ENCODE data around the gene DNAJC2. TPM values are rescaled to one million over a fixed set of nuclear protein-coding genes. Genes with fewer than 3 reads are reported as not detected.
A peak's percentile ranks its signal among the peaks of the same experiment; 100 is the strongest.
"Not testable (repeated sequence)": the region's sequence is repeated elsewhere in the genome, so short reads cannot be mapped to it uniquely, and the experiment has no call there.

Gene DNAJC2
- polyA plus RNA-seq, 1 donor: 32.4 TPM

DNA sequence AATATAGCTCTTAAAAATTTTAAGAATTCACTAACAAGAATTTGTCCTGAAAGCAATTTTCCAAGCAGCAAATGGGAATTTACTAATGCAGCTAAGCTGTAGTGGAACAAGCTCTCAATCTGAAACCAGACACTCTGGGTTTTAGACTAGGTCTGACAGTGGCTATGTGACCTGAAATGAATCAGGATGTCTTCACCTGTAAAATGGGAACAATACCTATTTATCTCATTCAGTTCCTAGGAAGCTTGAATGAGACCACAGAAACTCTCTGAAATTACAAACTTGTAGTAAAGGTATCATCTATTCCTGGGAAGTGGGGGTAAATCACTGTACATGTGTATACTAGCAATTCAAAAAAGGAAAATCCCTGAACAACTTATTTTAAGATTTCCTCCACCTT, 1.2 kb downstream of the DNAJC2 start:
- no peak for DNase-seq

DNA sequence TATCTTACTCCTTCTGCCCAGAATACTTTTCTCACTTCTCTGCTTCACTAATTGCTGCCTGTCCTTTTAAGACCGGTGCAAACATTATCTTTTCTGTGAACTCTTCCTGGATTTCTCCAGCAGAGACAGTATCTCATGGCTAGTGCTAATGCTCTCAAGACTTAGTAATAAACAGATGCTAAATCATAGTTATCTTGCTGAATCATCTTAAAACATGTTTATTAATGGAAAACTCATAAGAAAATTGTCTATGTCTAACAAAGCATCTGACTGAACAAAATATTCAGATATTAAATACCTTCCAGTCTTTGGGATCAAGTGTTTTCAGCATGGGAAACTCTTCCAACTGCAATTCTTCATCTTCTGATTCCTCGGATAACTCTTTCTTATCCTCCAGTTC, 3.1 kb downstream of the DNAJC2 start:
- no peak for DNase-seq

DNA sequence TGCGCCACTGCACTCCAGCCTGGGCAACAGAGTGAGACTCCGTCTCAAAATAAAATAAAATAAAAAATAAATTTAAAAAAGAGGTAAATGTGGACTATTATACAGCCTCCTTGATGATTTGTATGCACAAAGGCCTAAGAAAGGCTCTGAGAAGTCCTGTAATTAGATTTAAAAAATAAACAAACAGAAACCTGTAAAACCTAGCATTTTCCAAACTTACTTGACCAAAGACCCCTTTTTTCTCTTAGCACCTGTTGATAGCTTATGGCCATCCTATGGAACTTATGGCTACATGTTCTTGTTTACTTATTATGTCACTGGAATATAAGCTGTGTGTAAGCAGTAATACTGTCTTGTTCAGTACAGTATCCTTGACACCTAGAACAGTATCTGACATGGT, 5.7 kb downstream of the DNAJC2 start:
- DNase-seq: no peak

DNA sequence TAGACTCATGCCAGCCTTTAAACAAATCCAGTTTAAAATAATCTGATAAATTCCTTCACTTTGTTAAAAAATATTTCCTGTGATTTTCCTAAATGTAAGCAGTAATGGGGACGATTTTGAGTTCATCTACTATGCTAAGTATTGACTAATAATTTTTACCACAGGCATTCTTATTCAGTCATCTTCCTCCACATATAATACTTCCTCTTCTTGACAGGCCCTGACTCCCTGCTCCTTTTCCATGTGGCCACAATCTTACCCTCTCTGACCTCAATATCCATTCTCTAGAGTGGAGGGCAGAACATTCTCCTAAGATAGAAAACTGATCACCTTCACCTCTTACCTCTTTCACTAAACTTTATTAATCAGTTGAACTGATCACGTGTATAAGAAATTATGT, 7.8 kb downstream of the DNAJC2 start:
- DNase-seq: no peak

DNA sequence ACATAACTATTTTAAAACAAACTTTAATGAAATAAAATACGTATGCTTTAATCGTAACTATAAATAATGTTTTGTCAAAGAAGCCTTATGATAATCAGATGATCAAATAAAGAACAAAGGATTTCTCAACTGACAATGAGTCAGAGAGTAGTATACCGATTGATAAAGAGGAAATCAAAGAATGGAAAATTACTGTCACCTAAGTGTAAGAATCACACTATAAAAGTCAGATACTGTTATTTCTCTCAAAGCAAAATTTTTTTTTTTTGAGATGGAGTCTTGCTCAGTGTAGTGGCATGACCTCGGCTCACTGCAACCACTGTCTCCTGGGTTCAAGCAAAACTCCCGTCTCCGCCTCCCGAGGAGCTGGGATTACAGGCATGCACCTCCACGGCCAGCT, 18.8 kb downstream of the DNAJC2 start:
- DNase-seq: no peak

DNA sequence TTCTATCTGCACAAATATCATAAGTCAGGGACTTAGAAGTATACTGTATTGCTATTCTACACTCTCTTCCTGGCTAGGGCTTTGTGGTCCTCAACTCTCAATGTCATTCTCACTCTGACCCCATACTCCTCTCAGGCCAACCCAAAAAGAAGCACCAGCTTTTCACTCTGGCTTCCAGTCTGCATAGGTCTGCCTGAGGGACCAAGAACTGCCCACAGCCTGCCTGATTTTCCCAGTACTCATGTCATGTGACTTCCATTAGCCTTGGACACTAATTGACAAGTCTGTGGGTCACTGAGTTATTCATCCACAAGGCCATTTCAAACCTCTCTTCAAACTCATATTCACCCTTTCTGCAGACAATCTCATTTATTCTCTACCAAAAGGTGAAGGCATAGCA, 27.6 kb downstream of the DNAJC2 start:
- DNase-seq: no peak

DNA sequence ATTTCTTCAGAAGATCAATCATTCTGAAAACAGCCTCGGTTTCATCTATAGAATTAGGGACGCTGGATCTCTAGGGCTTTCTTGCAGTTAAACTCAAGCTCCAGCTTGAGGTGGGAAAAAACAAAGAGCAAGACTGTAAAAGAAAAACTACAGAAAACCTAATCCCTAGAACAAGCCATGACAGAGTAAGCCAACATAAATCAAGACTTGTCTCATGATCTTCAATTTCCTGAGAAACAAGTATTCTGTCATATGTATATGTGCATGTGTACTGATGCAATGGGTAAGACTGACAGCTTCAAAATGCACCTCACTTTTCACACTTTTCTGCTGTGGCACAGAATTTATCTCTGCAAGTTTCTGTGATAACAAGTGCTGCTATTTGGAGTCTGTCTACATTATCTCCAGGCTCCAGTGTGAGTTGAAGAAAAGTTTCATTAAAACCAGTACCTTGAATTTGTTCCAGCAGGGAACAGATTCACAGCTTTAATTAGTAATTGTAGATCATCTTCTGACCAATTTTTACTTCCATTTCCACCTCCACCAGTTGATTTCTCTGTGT, 28.1 kb downstream of the DNAJC2 start:
- no peak for DNase-seq

DNA sequence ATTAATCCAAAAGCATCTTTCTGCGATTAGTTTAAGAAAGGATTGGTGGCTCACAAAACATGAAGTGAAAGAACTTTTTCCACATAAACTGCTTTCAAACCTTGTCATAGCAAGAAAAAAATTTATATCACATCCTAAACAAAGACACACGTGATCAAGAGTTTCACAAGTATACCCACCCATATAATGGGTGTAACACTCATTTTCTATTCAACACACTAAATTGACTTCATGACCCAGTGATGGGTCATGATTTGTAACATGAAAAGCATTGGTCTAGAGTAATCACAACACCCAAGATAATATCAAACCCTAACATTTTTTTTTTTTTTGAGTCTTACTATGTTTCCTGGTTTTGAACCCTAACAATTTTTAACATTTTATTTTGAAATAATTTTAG, 29.7 kb downstream of the DNAJC2 start:
- no peak for DNase-seq

DNA sequence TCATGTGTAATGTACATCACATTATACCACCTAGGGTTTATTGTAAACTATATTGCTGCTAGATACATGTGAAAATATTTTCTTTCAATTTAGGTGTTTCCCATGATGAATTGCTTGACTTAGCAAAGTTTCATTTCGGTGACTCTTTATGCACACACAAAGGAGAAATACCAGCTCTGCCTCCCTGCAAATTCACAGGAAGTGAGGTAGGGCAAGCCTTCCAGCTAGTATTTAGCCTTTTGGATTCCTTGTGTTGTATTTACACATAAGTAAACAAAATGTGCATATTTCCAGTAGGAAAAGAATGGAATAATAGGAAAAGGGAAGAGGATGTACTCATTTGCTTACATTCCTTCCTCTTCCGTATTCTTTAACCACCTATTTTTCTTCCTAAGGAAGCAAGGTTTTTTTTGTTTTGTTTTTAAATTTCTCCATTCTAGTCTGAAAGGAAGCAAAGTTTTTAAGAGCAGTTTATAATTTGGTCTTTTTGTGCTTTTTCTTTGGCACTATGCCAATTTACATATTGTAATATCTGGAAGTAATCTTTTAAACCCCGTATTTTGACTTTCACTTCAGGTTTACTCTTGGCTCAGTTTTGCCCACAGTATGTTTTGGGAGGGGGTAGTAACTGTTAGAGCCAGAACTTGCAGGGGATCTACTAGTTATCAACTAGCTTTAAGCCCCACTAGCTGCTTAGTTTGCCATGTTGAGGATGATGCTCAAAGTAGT, 36.9 kb downstream of the DNAJC2 start:
- no peak for DNase-seq

DNA sequence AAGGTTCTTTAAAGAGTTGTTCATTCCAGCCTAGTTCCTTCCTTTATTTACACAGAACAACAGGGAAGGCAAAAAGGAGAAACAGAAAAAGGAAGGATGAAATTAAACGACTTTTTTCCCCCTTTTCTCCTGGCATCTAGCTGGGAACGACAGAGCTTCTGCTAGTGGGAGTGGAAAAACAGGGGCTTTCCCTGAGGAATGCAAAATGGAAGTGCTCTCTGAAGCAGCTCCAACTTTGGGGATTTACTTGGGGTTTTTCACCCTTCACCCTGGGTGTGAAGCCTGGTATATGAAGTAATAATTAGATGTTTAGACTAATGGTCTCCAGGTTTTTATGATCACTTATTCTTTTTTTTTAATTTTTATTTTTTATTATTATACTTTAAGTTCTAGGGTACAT, 43.1 kb downstream of the DNAJC2 start:
- no peak for DNase-seq

DNA sequence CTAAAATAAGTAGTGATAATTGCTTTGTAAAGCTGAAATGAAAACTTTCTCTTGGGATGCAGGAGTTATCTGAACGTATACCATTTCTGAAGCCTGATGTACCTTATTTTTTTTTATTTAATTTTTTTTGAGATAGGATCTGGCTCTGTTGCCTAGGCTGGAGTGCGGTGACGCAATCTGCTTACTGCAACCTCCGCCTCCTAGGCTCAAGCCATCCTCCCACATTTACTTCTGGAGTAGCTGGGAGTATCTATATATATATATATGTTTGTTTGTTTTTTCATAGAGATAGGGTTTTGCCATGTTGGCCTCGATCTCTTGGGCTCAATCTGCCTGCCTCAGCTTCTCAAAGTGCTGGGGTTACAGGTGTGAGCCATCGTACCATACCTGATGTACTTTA, 44.9 kb downstream of the DNAJC2 start:
- DNase-seq: no peak

DNA sequence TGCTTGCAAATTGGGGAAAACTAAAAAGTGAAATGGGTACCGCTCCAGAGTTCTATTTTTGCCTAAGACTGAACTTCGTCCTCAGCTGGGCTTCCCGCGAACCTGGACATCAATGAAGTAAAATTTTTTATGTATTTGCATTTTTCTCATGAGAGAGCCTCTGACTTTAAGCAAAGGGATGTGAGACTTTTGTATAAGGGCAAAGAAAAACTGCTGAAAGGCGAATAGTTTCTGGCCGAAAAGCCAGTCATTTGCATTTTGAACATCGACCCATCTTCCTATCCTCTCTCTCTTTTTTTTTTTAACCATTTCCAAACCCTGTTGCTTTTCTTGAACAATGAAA, 46.8 kb downstream of the DNAJC2 start:
- no peak for DNase-seq

DNA sequence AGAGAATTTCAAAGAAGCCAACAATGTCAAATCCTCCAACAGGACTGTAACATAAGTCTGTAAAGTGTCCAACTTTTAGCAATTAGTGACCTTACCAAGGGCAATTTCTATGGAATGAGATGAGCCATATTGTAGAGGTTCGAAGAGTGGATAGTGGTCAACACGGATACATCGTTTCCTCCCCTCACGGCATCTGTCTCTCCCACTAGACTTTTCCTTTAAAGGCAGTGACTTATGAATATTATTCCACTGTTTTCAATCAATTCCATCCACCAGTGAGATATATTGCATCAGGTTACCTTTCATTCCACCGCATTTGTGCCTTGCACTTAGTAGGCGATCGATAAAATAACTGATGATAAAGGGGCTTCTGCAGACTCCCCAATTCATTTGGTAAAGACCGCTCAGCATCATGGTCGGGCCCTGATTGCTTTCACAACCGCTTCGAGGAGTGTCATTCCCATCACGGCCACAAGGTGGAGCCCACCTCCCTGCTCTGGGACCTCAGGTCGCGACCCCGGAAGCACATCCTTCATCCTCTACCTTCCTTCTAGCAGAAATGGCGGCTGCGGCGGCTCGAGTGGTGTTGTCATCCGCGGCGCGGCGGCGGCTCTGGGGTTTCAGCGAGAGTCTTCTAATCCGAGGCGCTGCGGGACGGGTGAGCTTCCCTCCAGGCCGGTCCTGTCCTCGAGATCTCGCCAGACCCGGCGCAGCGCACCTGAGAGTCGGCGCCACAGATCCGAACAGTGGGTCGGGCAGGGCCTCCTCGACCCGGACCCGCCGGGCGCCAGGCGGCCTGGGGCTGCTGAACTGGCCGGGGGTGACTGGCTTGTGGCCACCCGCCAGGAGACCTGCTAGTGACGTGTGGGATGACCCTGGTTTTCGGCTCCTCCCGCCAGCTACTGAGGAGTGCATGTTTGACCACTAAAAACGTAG, 47.4 kb downstream of the DNAJC2 start, which contains the start of gene PMPCB:
TSS of gene PMPCB (plus strand) at position 535 of the 936 bp plus-strand sequence. CDS start at position 560, 25 bp downstream.
- peak; percentile 93 for DNase-seq

DNA sequence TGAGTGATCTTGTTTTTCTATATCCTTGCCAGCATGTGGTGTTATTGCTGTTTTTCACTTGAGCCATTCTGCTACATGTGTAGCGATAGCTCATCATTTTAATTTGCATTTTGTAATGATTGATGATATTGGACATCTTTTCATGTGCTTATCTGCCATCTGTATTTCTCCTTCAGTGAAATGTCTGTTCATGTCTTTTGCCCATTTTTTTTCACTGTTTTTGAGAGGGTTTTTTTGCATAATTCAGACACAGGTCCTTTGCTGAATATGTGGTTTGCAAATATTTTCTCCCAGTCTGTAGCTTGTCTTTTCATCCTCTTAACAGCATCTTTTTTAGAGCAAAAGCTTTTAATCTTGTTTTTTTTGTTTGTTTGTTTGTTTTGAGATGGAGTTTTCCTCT, 51.0 kb downstream of the DNAJC2 start:
- no peak for DNase-seq

DNA sequence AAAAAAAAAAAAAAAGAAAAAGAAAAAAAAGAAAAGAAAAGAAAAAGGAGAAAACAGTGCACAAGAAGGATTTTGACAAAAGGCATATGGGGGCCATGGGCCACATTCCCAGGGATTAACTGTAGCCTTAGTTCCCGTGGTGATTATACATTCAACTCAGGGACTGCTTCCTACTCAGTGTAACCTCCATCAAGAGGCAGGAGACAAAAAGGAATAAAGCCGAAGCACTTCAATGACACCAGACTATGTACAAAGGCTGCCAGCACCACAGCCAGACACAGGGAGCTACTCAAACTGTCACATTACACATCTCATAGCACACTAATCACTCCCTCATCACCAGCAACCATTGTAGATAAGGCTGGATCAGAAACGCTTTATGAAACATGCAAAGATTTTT, 52.4 kb downstream of the DNAJC2 start:
- DNase-seq: no peak

DNA sequence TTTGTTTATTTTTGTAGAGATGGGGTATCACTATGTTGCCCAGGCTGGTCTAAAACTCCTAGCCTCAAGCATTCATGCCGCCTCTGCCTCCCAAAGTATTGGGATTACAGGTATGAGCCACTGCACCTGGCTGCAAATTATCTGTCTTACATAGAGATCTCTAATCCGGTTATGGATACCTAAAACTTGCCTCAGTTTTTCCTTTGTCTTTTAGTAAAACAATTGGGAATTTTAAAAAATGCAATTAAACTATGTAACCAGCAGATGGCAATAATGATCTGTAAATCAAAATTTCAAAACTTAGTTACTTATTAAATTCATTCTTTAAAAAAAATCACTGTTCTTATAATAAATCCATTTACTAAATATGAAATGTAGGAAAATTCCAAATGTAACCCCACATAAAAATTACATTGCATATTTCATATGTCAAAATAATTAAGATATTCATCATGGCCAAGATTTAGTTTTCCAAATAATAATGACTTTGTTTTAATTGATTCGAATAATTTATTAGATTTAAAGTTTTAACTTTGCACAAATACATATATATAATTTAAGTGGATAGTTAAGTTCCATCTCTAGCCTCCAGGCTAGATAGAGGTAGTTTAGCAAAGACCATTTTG, 61.7 kb downstream of the DNAJC2 start:
- not testable (repeated sequence) for DNase-seq

DNA sequence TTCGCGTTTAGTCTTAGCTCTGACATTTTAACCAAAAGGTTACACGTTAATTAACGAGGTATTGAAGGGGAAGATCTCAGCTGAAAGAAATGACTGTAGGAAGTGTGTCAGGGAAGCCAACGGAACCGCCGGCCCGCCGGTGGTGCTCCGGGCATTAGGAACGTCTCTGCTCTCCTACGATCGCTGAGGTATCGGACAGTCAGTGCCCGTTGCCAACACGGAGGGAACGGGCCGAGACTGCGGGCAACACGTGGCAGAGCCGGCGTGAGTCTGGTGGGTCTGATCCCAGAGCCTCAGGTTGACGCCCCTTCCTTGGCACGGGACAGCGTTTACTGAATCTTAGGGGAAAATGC, 63.8 kb downstream of the DNAJC2 start:
- DNase-seq: peak; percentile 21

DNA sequence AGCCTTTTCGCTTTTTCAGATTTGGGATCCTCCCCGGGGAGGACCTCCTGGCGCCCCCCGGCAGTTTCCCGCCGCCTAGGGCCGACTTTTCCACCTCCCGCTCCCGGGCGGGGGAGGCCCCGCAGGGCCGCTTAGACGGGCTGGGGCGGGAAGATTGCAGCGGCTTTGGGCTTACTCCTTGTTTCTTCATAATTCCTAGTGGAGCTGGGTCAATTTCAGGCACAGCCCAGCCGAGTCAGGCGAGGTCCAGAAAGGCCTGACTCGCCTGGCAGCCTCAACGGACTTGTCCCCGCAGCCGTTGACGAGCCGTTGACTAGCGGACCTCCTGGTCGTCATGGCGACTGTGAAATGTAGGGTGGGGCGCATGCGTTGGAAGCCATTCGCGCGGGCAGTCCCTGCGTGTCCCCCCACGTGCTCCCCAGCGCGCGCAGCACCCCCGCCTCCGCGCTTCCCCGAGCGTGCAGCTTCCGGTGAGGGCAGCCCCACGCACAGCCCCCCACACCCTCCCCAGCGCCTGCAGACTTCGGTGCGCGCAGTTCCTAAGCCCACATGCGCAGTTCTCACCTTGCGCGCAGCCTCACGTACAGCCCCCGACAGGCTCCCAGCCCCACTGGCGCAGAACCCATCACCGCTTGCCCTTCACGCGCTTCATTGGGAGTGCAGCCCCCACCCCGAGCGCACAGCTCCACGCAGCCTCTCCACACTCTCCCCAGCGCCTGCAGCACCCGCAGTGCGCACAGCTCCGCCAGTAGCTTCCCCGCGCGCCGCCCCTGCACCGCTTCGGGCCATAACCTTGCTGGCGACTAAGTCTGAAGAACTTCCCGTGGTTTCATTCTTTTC, 64.4 kb downstream of the DNAJC2 start:
- DNase-seq: peak; percentile 55

DNA sequence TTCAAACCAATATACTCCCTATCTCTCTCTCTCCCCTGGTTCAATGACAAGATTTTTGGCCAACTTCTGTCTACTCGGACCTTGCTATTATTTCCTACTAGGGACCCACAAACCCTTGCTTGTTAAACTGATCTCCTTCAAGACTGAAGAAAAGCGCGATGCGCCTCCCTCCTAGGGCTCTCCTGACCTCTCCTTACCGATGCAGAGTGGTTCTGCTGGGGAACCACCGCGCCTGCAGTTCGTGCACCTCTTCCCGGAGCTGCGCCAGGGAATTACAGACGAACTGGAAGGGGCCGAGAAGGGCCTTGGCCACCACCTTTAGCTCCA, 65.0 kb downstream of the DNAJC2 start:
- DNase-seq: not testable (repeated sequence)

DNA sequence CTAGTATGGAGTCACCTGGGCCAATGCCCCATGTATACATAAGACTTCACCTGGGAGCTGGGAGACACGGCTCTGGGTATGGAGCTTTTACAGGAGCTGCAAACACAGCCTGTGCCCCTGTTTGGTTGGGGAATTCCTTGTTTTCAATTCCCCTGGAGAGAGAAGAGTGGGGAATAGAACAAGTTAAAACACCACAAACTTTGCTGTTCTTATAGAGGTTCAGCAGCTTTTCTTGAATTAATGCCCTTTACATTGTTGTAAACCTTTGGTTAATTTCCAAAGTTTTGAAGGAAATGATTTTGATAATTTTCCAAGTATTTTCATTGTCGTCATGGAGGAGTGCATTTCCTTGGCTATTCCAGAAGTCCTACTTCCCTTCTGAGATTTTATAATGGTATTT, 66.4 kb downstream of the DNAJC2 start:
- DNase-seq: not testable (repeated sequence)

DNA sequence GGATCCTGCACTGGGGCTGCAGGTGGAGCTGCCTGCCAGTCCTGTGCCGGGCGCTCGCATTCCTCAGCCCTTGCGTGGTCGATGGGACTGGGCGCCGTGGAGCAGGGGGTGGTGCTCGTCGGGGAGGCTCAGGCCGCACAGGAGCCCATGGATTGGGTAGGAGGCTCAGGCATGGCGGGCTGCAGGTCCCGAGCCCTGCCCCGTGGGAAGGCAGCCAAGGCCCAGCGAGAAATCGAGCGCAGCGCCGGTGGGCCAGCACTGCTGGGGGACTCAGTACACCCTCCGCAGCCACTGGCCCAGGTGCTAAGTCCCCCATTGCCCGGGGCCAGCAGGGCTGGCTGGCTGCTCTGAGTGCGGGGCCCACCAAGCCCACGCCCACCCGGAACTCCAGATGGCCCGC, 69.7 kb downstream of the DNAJC2 start:
- DNase-seq: not testable (repeated sequence)

DNA sequence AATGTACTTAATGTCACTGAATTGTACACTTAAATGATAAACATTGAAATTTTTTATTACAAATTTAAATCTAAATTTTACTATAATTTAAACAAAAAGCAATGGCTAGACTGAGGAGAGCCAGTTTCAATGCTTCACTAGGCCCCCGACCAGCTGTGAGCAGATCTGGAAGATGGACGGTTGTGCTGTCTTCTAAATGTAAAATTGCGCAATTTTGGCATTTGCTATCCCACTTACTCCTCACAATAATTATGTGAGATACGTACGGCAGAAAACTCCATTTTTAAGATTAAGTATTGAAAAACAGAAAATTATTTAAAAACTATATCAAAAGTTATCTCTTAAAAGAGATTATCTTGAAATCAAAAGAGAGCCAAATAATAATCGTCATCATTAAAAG, 71.2 kb downstream of the DNAJC2 start:
- DNase-seq: not testable (repeated sequence)

Measured in hindlimb muscle (tissue), 1 donor.